Cardiac muscle cell (in vitro differentiated cells and primary cell): ENCODE results near the gene ADGRA1. TPM values are rescaled to one million over a fixed set of nuclear protein-coding genes. Genes with fewer than 3 reads are reported as not detected.

Source experiments
- DNase-seq, 2 donors: peaks; one replicate each; pipeline versions ENCODE4 v3.0.0 to v3.0.0-alpha.2; 2010 to 2017; ENCODE audit warnings: low read depth in 1 of 2, low spot score in 1 of 2
- H3K27ac ChIP-seq: fragments of 200-600 bp; sonication (generic); 2 replicates; pipeline ENCODE4 v1.5.1; 2016
- H3K27me3 ChIP-seq: fragments of 200-600 bp; sonication (generic); 2 replicates; pipeline ENCODE4 v1.6.0; 2016; ENCODE audit warnings: control low read depth
- H3K36me3 ChIP-seq: fragments of 200-600 bp; sonication (generic); 2 replicates; pipeline ENCODE4 v1.5.1; 2016; ENCODE audit warnings: control low read depth
- H3K4me1 ChIP-seq: fragments of 200-600 bp; sonication (generic); 2 replicates; pipeline ENCODE4 v1.8.1; 2017; ENCODE audit warnings: low read depth, mild to moderate bottlenecking, mixed run types
- H3K4me3 ChIP-seq: fragments of 200-600 bp; sonication (generic); 2 replicates; pipeline ENCODE4 v1.5.1; 2016; ENCODE audit warnings: mild to moderate bottlenecking
- H3K9me3 ChIP-seq: fragments of 200-600 bp; sonication (generic); 2 replicates; pipeline ENCODE4 v1.5.1; 2017; ENCODE audit warnings: low read depth, mild to moderate bottlenecking, control low read depth
- CTCF ChIP-seq: IDR thresholded peaks from 2 replicates; pipeline ENCODE4 v1.5.1; 2012; ENCODE audit warnings: low read depth, mild to moderate bottlenecking, low read length
- polyA plus RNA-seq: library from polyadenylated mRNA; unstranded; fragments of >200 nt; fragmentation: Nextera tagmentation; extraction: Ambion mirVana; gene quantifications from 2 replicates; pipeline ENCODE4 v1.2.1, GENCODE V29; 2016
- total RNA-seq: library from RNA; depleted of rRNA; stranded (reverse); fragments of >200 nt; gene quantifications from 2 replicates; pipeline ENCODE4 v1.2.3, GENCODE V29; 2016

Gene ADGRA1
- total and polyA plus RNA-seq, 2 experiments from 2014 or later: 0.24 to 0.67 TPM

GRCh38 chr10:133129859-133130495 lies 42.3 kb downstream of the ADGRA1 start:
- H3K27me3 ChIP-seq: no peaks in the 10 kb centered on the region
- no peak overlapping the region for H3K4me3 ChIP-seq
- H3K27ac ChIP-seq: no peak overlapping the region
- DNase-seq: no peak
- TF ChIP-seq CTCF: no peak
- H3K36me3 ChIP-seq: no peaks in the 10 kb centered on the region
- no peaks in the 10 kb centered on the region for H3K9me3 ChIP-seq
- H3K4me1 ChIP-seq: no peaks in the 10 kb centered on the region

- Histone ChIP-seq H3K27ac (no peak overlapping the region), H3K36me3 (no peaks in the 10 kb centered on the region), H3K9me3 (no peaks in the 10 kb centered on the region), H3K27me3 (no peaks in the 10 kb centered on the region), H3K4me1 (no peaks in the 10 kb centered on the region), H3K4me3 (no peak overlapping the region)
- TF ChIP-seq CTCF: no peak
- DNase-seq: no peak
Observed at GRCh38 chr10:133130602-133131001, 42.9 kb downstream of the ADGRA1 start.

- no peak for DNase-seq
- H3K36me3 ChIP-seq: no peaks in the 10 kb centered on the region
- H3K27me3 ChIP-seq: no peaks in the 10 kb centered on the region
- no peaks in the 10 kb centered on the region for H3K9me3 ChIP-seq
- H3K4me1 ChIP-seq: no peaks in the 10 kb centered on the region
- no peak overlapping the region for H3K4me3 ChIP-seq
- no peak for TF ChIP-seq CTCF
- H3K27ac ChIP-seq: no peak overlapping the region
Observed at GRCh38 chr10:133131053-133131452, 43.3 kb downstream of the ADGRA1 start.

GRCh38 chr10:133131734-133132472 lies 44.2 kb downstream of the ADGRA1 start:
- no peaks in the 10 kb centered on the region for H3K27me3 ChIP-seq
- no peak overlapping the region for H3K4me3 ChIP-seq
- H3K36me3 ChIP-seq: no peaks in the 10 kb centered on the region
- H3K4me1 ChIP-seq: no peaks in the 10 kb centered on the region
- no peak for DNase-seq
- no peak overlapping the region for H3K27ac ChIP-seq
- no peaks in the 10 kb centered on the region for H3K9me3 ChIP-seq
- TF ChIP-seq CTCF: no peak

- Histone ChIP-seq H3K27me3 (no peaks in the 10 kb centered on the region), H3K4me3 (no peak overlapping the region), H3K27ac (no peak overlapping the region), H3K9me3 (no peaks in the 10 kb centered on the region), H3K4me1 (no peaks in the 10 kb centered on the region), H3K36me3 (no peaks in the 10 kb centered on the region)
- DNase-seq: no peak
- TF ChIP-seq CTCF: no peak
Observed at GRCh38 chr10:133132473-133133291, 45.0 kb downstream of the ADGRA1 start.
